Immature natural killer cell (primary cell): ENCODE data around the gene TEAD1. TPM values are rescaled to one million over a fixed set of nuclear protein-coding genes. Genes with fewer than 3 reads are reported as not detected.

Experiments
- DNase-seq, 3 donors: peaks; one replicate each; pipeline ENCODE4 v3.0.0; 2022; ENCODE audit warnings: mixed read lengths in 1 of 3
- H3K27ac Mint-ChIP-seq, 6 donors: one replicate each; pipeline ENCODE4 v1.8.0; 2020; ENCODE audit warnings: mixed read lengths in 6 of 6, mild to moderate bottlenecking in 5 of 6, inconsistent platforms in 4 of 6, moderate library complexity in 3 of 6
- H3K27me3 Mint-ChIP-seq, 3 donors: one replicate each; pipeline ENCODE4 v1.8.0; 2020 to 2021; ENCODE audit warnings: low read depth in 3 of 3, mild to moderate bottlenecking in 3 of 3, mixed read lengths in 3 of 3, moderate library complexity in 3 of 3, inconsistent platforms in 1 of 3
- H3K36me3 Mint-ChIP-seq, 3 donors: one replicate each; pipeline ENCODE4 v1.8.0; 2020; ENCODE audit warnings: mixed read lengths in 3 of 3, inconsistent platforms in 2 of 3, mild to moderate bottlenecking in 2 of 3
- H3K4me1 Mint-ChIP-seq, 2 donors: one replicate each; pipeline ENCODE4 v1.8.0; 2020; ENCODE audit warnings: inconsistent platforms in 2 of 2, mild to moderate bottlenecking in 2 of 2, mixed read lengths in 2 of 2, moderate library complexity in 1 of 2
- H3K4me3 Mint-ChIP-seq, 5 donors: one replicate each; pipeline ENCODE4 v1.8.0; 2020; ENCODE audit warnings: mild to moderate bottlenecking in 5 of 5, mixed read lengths in 5 of 5, inconsistent platforms in 3 of 5, moderate library complexity in 3 of 5
- H3K9me3 Mint-ChIP-seq, 6 donors: one replicate each; pipeline ENCODE4 v1.8.0; 2020; ENCODE audit warnings: mild to moderate bottlenecking in 6 of 6, mixed read lengths in 6 of 6, inconsistent platforms in 4 of 6, moderate library complexity in 3 of 6
- polyA plus RNA-seq, 3 donors: library from polyadenylated mRNA; unstranded; fragments of 300-500 nt; fragmentation: Illumina TruSeq; gene quantifications; one replicate each; pipeline ENCODE4 v1.2.3, GENCODE V29; 2021

TEAD1 gene
- polyA plus RNA-seq, 3 donors from 2014 or later: not detected

DNA sequence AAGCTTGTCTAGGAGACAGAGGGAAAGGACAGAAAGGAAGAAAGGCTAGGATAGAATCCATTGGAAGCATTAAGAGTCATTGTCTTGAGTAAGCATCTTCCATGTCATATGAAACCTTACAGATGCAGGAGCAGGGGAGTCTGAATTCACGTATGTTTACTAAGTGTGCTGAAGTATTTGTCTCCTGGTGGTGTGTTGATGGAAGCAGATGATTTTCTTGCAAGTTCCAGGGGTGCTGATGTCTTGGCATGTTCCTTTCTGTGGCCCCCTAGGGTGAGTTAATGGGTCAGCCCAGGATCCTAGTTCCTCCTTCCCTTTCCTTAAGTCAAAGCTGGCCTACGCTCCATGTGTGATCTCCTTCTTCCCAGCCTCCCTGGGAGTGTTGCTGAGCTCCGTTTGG is 110.2 kb downstream of the TEAD1 start:
- Mint-ChIP-seq H3K4me1 (no peaks in the 10 kb centered on the region), H3K27me3 (peaks cover 0 to 13% (median 7%) of the 10 kb centered on the region in 3 donors), H3K4me3 (no peak overlapping the region), H3K36me3 (no peaks in the 10 kb centered on the region), H3K27ac (no peak overlapping the region), H3K9me3 (peaks cover 0 to 1% (median 0%) of the 10 kb centered on the region in 6 donors)
- no peak for DNase-seq

DNA sequence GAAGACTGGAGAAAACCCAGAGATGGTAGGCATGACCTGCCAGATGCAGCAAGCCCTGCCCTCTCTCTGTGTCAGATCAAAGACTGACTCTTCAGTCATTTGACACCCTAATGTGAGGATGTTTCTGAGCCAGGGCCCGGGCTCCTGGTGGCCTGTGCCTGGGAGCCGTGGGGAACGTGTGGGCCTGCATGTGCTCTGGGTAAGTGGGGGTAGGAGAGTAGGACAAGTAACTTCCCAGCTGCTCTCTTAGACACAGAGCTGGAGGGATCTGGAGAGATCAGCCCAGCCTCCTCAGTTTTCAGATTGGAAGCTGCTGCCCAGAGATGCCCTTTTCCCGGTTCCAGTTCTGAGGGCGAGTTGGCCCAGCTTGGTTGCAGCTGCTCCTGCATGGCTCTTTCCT is 110.8 kb downstream of the TEAD1 start:
- Mint-ChIP-seq H3K36me3 (no peaks in the 10 kb centered on the region), H3K9me3 (peaks cover 0 to 1% (median 0%) of the 10 kb centered on the region in 6 donors), H3K27ac (no peak overlapping the region)

DNA sequence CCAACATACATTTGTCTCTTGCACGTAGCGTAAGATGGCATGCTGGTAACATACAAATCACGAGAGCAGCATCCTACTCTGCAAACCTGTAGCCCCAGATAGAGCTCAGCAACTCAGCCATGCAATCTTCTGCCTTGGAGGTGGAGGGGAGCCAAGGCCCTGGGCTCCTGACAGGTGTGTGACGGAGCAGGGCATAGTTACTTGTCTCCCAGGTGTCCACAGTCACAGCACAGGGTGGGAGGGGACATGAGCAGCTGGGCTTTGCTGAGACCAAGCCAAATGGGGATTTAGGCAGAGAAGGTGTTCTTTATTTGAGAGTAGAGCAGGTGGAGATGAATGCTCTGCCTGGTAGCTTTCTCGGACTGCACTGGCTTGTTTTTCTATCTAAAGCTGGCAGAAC is 111.7 kb downstream of the TEAD1 start:
- H3K36me3 Mint-ChIP-seq: no peaks in the 10 kb centered on the region
- H3K9me3 Mint-ChIP-seq: peaks cover 0 to 1% (median 0%) of the 10 kb centered on the region in 6 donors
- H3K27me3 Mint-ChIP-seq: peaks cover 0 to 13% (median 7%) of the 10 kb centered on the region in 3 donors
- no peak for DNase-seq
- no peak overlapping the region for H3K27ac Mint-ChIP-seq
- no peak overlapping the region for H3K4me3 Mint-ChIP-seq
- H3K4me1 Mint-ChIP-seq: no peaks in the 10 kb centered on the region

More for the DNA sequence above, 110.8 kb downstream of the TEAD1 start:
- DNase-seq: no peak
- no peaks in the 10 kb centered on the region for H3K4me1 Mint-ChIP-seq
- peaks cover 0 to 8% (median 7%) of the 10 kb centered on the region in 3 donors for H3K27me3 Mint-ChIP-seq
- no peak overlapping the region for H3K4me3 Mint-ChIP-seq

DNA sequence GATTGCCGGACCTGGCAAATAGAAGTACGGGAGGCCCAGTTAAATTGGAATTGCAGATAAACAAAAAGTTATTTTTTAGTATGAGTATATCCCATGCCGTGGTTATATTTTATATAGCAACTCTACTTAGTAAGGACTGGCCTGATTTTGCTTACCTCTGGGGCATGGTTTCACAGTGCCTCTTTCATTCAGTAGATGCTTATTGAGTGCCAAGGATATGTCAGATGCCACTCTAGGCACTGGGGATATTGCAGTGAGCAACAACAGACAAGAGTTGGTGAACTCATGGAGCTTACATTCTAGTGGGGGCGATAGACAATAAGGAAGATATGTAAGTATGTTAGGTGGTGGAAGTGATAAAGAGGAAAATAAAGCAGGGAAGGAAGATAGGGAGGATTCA is 112.2 kb downstream of the TEAD1 start:
- H3K4me1 Mint-ChIP-seq: no peaks in the 10 kb centered on the region

DNA sequence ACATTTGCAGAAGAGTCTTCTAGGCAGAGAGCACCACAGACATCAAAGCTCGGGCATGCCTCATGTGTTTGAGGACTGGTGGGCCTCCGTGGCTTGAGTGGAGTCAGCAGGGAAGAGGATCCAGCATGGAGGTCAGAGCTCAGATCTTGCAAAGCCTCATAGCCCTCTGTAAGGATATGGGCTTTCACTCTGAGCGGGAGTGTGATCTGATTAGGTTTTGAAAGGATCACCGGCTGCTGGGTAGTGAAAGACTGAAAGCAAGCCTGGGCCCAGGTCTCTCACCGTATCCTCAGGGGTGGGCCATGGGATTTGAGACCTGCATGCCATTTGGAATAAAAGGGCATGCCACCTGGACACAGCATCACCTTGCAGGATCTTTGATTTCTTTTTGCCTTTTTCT is 112.7 kb downstream of the TEAD1 start:
- Mint-ChIP-seq H3K9me3 (peaks cover 0 to 1% (median 0%) of the 10 kb centered on the region in 6 donors), H3K27me3 (peaks cover 0 to 14% (median 7%) of the 10 kb centered on the region in 3 donors), H3K36me3 (no peaks in the 10 kb centered on the region), H3K4me1 (no peaks in the 10 kb centered on the region), H3K4me3 (no peak overlapping the region), H3K27ac (no peak overlapping the region)
- no peak for DNase-seq

More for the DNA sequence above, 112.2 kb downstream of the TEAD1 start:
- H3K27ac Mint-ChIP-seq: no peak overlapping the region
- peaks cover 0 to 14% (median 7%) of the 10 kb centered on the region in 3 donors for H3K27me3 Mint-ChIP-seq
- no peak for DNase-seq
- H3K9me3 Mint-ChIP-seq: peaks cover 0 to 1% (median 0%) of the 10 kb centered on the region in 6 donors
- no peak overlapping the region for H3K4me3 Mint-ChIP-seq
- no peaks in the 10 kb centered on the region for H3K36me3 Mint-ChIP-seq

DNA sequence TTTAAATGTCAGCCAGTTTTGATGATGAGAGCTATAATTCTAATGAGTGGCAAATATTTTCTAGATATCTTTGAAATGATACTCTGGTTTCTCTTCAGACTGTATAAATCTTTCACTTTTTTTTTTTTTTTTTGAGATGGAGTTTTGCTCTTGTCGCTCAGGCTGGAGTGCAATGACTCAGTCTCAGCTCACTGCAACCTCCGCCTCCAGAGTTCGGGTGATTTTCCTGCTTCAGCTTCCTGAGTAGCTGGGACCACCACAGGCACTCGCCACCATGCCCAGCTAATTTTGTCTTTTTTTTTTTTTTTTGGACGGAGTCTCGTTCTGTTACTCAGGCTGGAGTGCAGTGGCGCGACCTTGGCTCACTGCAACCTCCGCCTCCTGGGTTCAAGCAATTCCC is 113.6 kb downstream of the TEAD1 start:
- Mint-ChIP-seq H3K27me3 (peaks cover 0 to 14% (median 4%) of the 10 kb centered on the region in 3 donors), H3K36me3 (no peaks in the 10 kb centered on the region), H3K9me3 (peaks cover 0 to 1% (median 0%) of the 10 kb centered on the region in 6 donors), H3K27ac (no peak overlapping the region), H3K4me1 (no peaks in the 10 kb centered on the region), H3K4me3 (no peak overlapping the region)
- no peak for DNase-seq

DNA sequence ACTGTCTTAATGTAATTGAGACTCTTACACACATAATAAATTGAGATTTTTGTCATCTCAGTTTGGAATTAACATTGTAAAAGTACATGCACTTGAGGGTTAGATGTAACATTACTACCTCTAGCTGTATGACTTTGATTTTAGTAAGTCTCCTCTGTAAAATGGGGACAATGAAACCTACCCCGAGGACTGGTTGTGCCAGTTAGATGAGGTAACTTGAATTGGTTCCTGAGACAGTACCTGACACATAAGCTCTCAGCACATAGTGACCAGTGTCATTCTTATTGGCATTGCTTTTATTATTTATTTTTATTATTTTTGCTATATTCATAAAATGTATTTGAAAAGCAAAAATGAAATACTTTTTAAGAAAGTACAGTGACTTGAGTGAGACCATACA is 114.8 kb downstream of the TEAD1 start:
- H3K9me3 Mint-ChIP-seq: no peaks in the 10 kb centered on the region
- H3K36me3 Mint-ChIP-seq: no peaks in the 10 kb centered on the region
- peaks cover 0 to 14% (median 2%) of the 10 kb centered on the region in 3 donors for H3K27me3 Mint-ChIP-seq
- DNase-seq: no peak
- H3K4me3 Mint-ChIP-seq: no peak overlapping the region
- no peaks in the 10 kb centered on the region for H3K4me1 Mint-ChIP-seq
- H3K27ac Mint-ChIP-seq: no peak overlapping the region

DNA sequence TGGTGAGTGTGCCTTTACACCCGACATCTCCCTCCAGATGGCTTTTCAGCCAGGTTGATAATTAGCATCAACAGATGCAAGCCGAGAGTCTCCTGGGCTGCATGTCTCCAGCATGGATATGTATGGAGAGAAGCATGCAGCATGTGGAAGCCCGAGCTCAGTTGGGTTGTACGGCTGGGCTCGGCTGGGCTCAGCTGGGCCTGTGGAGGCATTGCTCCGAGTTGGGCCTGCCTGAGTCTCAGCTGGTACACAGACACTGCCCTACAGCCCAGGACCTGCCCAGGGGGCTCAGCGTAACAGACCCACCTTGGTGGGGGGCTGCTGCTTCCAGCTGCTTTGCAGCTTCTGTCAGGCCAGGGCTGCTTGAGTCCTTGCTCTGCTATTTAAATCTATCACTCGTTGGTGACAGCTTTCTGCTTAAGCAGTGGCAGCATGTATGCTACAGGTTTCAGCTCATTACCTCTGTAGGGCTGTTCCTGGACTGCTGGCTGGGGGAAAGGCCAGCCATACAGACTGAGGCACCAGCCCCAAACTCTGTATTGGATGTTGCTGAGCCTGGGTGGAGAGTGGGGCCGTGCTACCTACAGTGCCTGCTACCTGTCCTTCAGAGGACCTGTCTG is 115.5 kb downstream of the TEAD1 start:
- H3K27me3 Mint-ChIP-seq: peaks cover 0 to 14% (median 2%) of the 10 kb centered on the region in 3 donors
- no peak overlapping the region for H3K27ac Mint-ChIP-seq
- no peak overlapping the region for H3K4me3 Mint-ChIP-seq
- no peaks in the 10 kb centered on the region for H3K4me1 Mint-ChIP-seq
- H3K9me3 Mint-ChIP-seq: no peaks in the 10 kb centered on the region
- H3K36me3 Mint-ChIP-seq: no peaks in the 10 kb centered on the region
- no peak for DNase-seq

DNA sequence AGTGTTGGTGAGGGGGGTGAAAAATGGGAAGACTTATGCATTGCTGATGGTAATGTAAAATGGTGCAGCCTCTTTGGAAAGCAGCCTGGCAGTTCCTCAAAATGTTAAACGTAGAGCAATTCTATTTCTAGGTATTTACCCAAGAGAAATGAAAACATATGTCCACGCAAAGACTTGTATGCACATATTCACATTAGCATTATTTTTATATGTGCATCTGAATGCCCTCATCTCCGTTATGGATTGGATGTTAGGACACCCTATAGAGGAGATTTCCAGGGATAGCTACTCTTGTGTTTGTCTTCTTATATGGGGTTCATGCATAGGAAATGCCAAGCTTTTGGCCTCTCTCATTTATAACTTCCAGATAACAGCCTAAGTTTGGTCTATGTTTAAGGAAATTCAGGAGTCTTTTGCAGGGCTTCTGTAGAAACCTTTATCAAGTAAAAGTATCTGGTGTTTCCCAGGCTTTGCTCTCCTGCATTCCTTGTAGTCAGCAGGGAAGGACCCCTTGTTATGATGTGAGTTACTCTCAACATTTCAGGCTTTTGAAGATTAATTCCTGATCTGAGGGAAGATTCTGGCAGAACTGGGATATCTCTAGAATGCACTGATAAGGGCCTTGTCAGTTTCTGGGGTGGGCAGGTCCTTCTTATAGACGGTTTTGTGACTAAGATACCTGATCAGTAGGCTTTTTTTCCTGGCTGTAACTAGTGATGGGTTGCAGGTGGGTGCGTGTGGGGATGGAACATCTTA is 116.8 kb downstream of the TEAD1 start:
- Mint-ChIP-seq H3K27me3 (peaks cover 0 to 17% (median 2%) of the 10 kb centered on the region in 3 donors), H3K9me3 (peaks cover 0 to 1% (median 0%) of the 10 kb centered on the region in 6 donors), H3K4me3 (no peak overlapping the region), H3K36me3 (no peaks in the 10 kb centered on the region), H3K27ac (no peak overlapping the region), H3K4me1 (no peaks in the 10 kb centered on the region)
- no peak for DNase-seq

DNA sequence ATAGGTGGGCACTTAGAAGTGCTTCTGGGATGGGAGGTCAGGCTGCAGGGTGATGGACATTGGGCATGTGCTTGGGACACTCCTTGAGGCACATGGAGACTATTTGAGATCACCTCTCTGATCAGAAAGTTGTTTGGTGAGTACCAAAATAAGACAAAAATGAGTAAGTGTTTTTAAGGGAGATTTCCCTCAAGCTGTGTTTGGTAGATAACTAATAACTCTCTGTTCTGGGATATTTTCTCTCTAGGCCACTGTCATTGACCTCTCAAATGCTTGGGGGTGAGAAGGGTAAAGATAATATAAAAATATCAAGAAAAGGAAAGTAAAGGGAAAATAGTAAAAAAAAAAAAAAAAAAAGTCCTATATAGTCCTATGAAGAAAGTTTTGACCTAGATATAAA is 117.8 kb downstream of the TEAD1 start:
- H3K4me3 Mint-ChIP-seq: no peak overlapping the region
- H3K4me1 Mint-ChIP-seq: no peaks in the 10 kb centered on the region
- H3K27ac Mint-ChIP-seq: no peak overlapping the region
- peaks cover 0 to 13% (median 6%) of the 10 kb centered on the region in 3 donors for H3K27me3 Mint-ChIP-seq
- H3K9me3 Mint-ChIP-seq: peaks cover 0 to 3% (median 0%) of the 10 kb centered on the region in 6 donors
- no peak for DNase-seq
- no peaks in the 10 kb centered on the region for H3K36me3 Mint-ChIP-seq

DNA sequence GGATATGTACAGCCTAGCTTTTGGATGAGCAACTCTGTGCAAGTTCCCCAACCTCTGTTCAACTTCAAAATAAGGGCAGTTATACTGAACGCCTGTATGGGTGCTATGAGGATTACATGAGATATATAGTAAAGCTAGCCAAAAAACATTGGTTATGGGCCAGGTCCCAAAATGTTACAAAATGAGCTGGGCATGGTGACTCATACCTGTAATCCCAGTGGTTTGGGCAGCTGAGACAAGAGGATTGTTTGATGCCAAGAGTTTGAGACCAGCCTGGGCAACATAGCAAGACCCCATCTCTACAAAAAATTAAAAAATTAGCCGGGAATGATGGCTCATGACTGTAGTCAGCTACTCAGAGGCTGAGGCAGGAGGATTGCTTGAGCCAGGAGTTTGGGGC is 118.4 kb downstream of the TEAD1 start:
- H3K36me3 Mint-ChIP-seq: no peaks in the 10 kb centered on the region
- H3K4me3 Mint-ChIP-seq: no peak overlapping the region
- H3K27me3 Mint-ChIP-seq: peaks cover 0 to 10% (median 9%) of the 10 kb centered on the region in 3 donors
- H3K9me3 Mint-ChIP-seq: peaks cover 0 to 3% (median 0%) of the 10 kb centered on the region in 6 donors
- no peak overlapping the region for H3K27ac Mint-ChIP-seq
- no peak for DNase-seq
- H3K4me1 Mint-ChIP-seq: no peaks in the 10 kb centered on the region

DNA sequence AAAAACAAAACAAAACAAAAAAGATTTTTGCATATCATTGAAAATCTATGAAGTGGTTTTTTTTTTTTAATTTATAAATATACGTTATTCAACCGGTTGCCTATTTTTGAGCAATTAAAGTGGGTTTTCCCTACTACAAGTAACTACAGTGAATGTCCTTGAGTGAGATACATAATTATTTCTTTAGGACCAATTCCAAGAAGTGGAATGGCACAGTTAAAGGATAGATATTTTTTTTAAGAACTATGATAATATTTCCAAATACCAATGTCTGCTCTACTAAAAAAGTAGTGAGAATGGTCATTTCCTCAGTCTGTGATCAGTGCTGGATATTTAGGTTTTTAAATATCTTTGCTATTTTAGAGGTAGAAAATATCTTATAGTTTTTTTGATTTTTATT is 118.8 kb downstream of the TEAD1 start:
- H3K9me3 Mint-ChIP-seq: peaks cover 0 to 3% (median 0%) of the 10 kb centered on the region in 6 donors
- no peaks in the 10 kb centered on the region for H3K4me1 Mint-ChIP-seq
- no peak overlapping the region for H3K4me3 Mint-ChIP-seq
- peaks cover 0 to 13% (median 9%) of the 10 kb centered on the region in 3 donors for H3K27me3 Mint-ChIP-seq
- H3K36me3 Mint-ChIP-seq: no peaks in the 10 kb centered on the region
- no peak for DNase-seq
- H3K27ac Mint-ChIP-seq: no peak overlapping the region

DNA sequence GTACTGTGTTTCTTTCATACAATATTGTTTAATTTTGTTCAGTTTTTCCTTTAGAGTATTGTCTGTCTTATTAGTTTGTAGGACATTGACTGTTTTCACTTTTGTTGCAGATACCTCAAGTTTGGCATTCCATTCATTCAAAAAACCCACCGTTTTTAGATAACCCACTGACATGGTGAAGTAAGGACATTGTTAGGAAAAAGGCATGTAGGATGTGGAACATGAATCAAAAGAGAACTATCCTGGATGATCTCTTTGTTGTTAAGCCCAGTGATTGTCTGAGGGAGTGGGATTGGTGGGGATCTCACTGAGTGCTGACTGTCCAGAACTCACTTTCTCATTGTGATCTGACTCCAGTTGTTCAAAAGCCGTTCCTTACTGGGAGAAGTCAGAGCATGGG is 119.3 kb downstream of the TEAD1 start:
- no peak overlapping the region for H3K27ac Mint-ChIP-seq
- H3K36me3 Mint-ChIP-seq: no peaks in the 10 kb centered on the region
- peaks cover 0 to 13% (median 9%) of the 10 kb centered on the region in 3 donors for H3K27me3 Mint-ChIP-seq
- peaks cover 0 to 3% (median 0%) of the 10 kb centered on the region in 6 donors for H3K9me3 Mint-ChIP-seq
- no peak for DNase-seq
- no peaks in the 10 kb centered on the region for H3K4me1 Mint-ChIP-seq
- H3K4me3 Mint-ChIP-seq: no peak overlapping the region

DNA sequence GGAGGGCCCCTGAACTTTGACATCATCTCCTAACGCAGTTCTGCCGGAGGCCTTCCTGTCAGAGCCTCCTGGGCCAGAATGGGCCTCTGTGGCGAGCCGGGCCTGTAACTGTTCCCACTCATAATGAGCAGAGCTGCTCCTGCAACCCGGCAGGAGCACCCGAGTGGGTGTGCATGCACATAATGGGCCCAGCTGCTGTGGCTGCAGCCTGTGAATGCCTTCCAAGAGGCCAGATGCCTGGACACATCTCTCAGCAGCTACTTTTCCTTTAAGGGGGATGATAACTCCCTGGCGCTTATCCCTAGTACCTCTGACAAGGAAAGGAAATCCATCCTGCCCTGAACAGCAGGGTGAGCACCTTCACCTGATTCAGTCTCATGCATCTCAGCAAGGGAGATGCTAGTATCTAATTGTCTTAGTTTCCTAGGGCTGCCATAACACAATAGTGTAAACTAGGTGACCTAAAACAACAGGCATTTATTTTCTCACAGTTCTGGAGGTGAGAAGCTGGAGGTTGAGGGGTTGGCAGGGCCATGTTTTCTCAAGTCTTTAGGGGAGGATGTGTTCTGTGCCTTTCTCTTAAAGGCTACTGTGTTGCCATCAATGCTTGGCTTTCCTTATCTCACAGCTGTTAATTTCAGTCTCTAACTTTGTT is 120.5 kb downstream of the TEAD1 start:
- Mint-ChIP-seq H3K36me3 (no peaks in the 10 kb centered on the region), H3K27me3 (peaks cover 0 to 17% (median 7%) of the 10 kb centered on the region in 3 donors), H3K9me3 (peaks cover 0 to 3% (median 0%) of the 10 kb centered on the region in 6 donors), H3K4me3 (no peak overlapping the region), H3K4me1 (no peaks in the 10 kb centered on the region), H3K27ac (no peak overlapping the region)
- no peak for DNase-seq
